ENCODE results near the gene CACNA1B. TPM values are rescaled to one million over a fixed set of nuclear protein-coding genes. Genes with fewer than 3 reads are reported as not detected.
"Not testable (repeated sequence)": the region's sequence is repeated elsewhere in the genome, so short reads cannot be mapped to it uniquely, and the experiment has no call there.

CACNA1B gene
- total RNA-seq, 2 donors from 2014 or later = 3.6 to 7.9 TPM

GRCh38 chr9:138132946-138133705 lies 255.5 kb downstream of the CACNA1B start:
- peaks cover 53% of the 10 kb centered on the region for H3K9me3 Mint-ChIP-seq
- DNase-seq; H3K27ac ChIP-seq (ENCODE audit: low read depth, low read length); H3K4me1 ChIP-seq (ENCODE audit: control insufficient read depth, insufficient read depth, low read length); H3K4me1 Mint-ChIP-seq; H3K9ac ChIP-seq (ENCODE audit: extremely low read depth, low read length, poor library complexity, severe bottlenecking); H3K27me3 ChIP-seq (ENCODE audit: control insufficient read depth, insufficient read depth, low read length, poor library complexity, severe bottlenecking); H3K4me3 ChIP-seq (ENCODE audit: low read length); H3K36me3 Mint-ChIP-seq (ENCODE audit: low read depth); H3K9me3 ChIP-seq (ENCODE audit: control insufficient read depth, low read length); H3K36me3 ChIP-seq (ENCODE audit: control insufficient read depth, insufficient read depth, low read length); H3K27me3 Mint-ChIP-seq (ENCODE audit: insufficient read depth): not testable (repeated sequence)
- peak overlapping the region; percentile 96 for H3K27ac Mint-ChIP-seq
- peak overlapping the region; percentile 24 for H3K4me3 Mint-ChIP-seq
- WGBS, 2 experiments (ENCODE audit: insufficient coverage in 1 of 2, insufficient read length in 1 of 2) = 82 to 91% methylated on average over 4 to 14 of the region's 15 CpGs

- not testable (repeated sequence) for H3K4me3 ChIP-seq (ENCODE audit: low read length); H3K27ac ChIP-seq (ENCODE audit: low read depth, low read length); H3K36me3 ChIP-seq (ENCODE audit: control insufficient read depth, insufficient read depth, low read length); H3K27me3 ChIP-seq (ENCODE audit: control insufficient read depth, insufficient read depth, low read length, poor library complexity, severe bottlenecking); H3K9me3 ChIP-seq (ENCODE audit: control insufficient read depth, low read length); H3K9ac ChIP-seq (ENCODE audit: extremely low read depth, low read length, poor library complexity, severe bottlenecking); H3K27ac Mint-ChIP-seq; H3K4me3 Mint-ChIP-seq; H3K4me1 ChIP-seq (ENCODE audit: control insufficient read depth, insufficient read depth, low read length); H3K27me3 Mint-ChIP-seq (ENCODE audit: insufficient read depth); DNase-seq; H3K36me3 Mint-ChIP-seq (ENCODE audit: low read depth); H3K4me1 Mint-ChIP-seq
- WGBS, 2 experiments (ENCODE audit: insufficient coverage in 1 of 2, insufficient read length in 1 of 2) = 84% methylated on average over 4 of the region's 4 CpGs; no CpG with 5 or more reads in 1 of the 2 experiments
- peaks cover 52% of the 10 kb centered on the region for H3K9me3 Mint-ChIP-seq
Measured at GRCh38 chr9:138134581-138134980, 257.0 kb downstream of the CACNA1B start.

- WGBS, 2 experiments (ENCODE audit: insufficient coverage in 1 of 2, insufficient read length in 1 of 2) = 88% methylated on average over 14 of the region's 14 CpGs; no CpG with 5 or more reads in 1 of the 2 experiments
- DNase-seq; H3K4me1 ChIP-seq (ENCODE audit: control insufficient read depth, insufficient read depth, low read length); H3K27ac ChIP-seq (ENCODE audit: low read depth, low read length); H3K4me1 Mint-ChIP-seq; H3K27ac Mint-ChIP-seq; H3K4me3 Mint-ChIP-seq; H3K27me3 ChIP-seq (ENCODE audit: control insufficient read depth, insufficient read depth, low read length, poor library complexity, severe bottlenecking); H3K36me3 Mint-ChIP-seq (ENCODE audit: low read depth); H3K27me3 Mint-ChIP-seq (ENCODE audit: insufficient read depth); H3K9ac ChIP-seq (ENCODE audit: extremely low read depth, low read length, poor library complexity, severe bottlenecking); H3K9me3 ChIP-seq (ENCODE audit: control insufficient read depth, low read length); H3K4me3 ChIP-seq (ENCODE audit: low read length); H3K36me3 ChIP-seq (ENCODE audit: control insufficient read depth, insufficient read depth, low read length): not testable (repeated sequence)
- H3K9me3 Mint-ChIP-seq = peaks cover 35% of the 10 kb centered on the region
Measured at GRCh38 chr9:138139096-138139495, 261.5 kb downstream of the CACNA1B start.

- not testable (repeated sequence) for H3K4me1 ChIP-seq (ENCODE audit: control insufficient read depth, insufficient read depth, low read length); H3K4me3 Mint-ChIP-seq; H3K27me3 ChIP-seq (ENCODE audit: control insufficient read depth, insufficient read depth, low read length, poor library complexity, severe bottlenecking); H3K27ac ChIP-seq (ENCODE audit: low read depth, low read length); H3K36me3 ChIP-seq (ENCODE audit: control insufficient read depth, insufficient read depth, low read length); H3K4me3 ChIP-seq (ENCODE audit: low read length); H3K9ac ChIP-seq (ENCODE audit: extremely low read depth, low read length, poor library complexity, severe bottlenecking); H3K27ac Mint-ChIP-seq; DNase-seq; H3K27me3 Mint-ChIP-seq (ENCODE audit: insufficient read depth); H3K36me3 Mint-ChIP-seq (ENCODE audit: low read depth); H3K4me1 Mint-ChIP-seq; H3K9me3 ChIP-seq (ENCODE audit: control insufficient read depth, low read length)
- peaks cover 27% of the 10 kb centered on the region for H3K9me3 Mint-ChIP-seq
- 85 to 87% methylated on average over 5 to 11 of the region's 15 CpGs for WGBS, 2 experiments (ENCODE audit: insufficient coverage in 1 of 2, insufficient read length in 1 of 2)
Measured at GRCh38 chr9:138140980-138141379, 263.4 kb downstream of the CACNA1B start.

GRCh38 chr9:138142528-138143244 lies 265.1 kb downstream of the CACNA1B start:
- not testable (repeated sequence) for H3K4me3 Mint-ChIP-seq; H3K9ac ChIP-seq (ENCODE audit: extremely low read depth, low read length, poor library complexity, severe bottlenecking); H3K27me3 Mint-ChIP-seq (ENCODE audit: insufficient read depth); H3K27ac ChIP-seq (ENCODE audit: low read depth, low read length); H3K4me1 Mint-ChIP-seq; H3K4me3 ChIP-seq (ENCODE audit: low read length); H3K9me3 ChIP-seq (ENCODE audit: control insufficient read depth, low read length); DNase-seq; H3K4me1 ChIP-seq (ENCODE audit: control insufficient read depth, insufficient read depth, low read length); H3K36me3 ChIP-seq (ENCODE audit: control insufficient read depth, insufficient read depth, low read length); H3K27me3 ChIP-seq (ENCODE audit: control insufficient read depth, insufficient read depth, low read length, poor library complexity, severe bottlenecking); H3K36me3 Mint-ChIP-seq (ENCODE audit: low read depth); H3K27ac Mint-ChIP-seq
- H3K9me3 Mint-ChIP-seq = peaks cover 23% of the 10 kb centered on the region
- 75% methylated on average over 11 of the region's 11 CpGs; no CpG with 5 or more reads in 1 of the 2 experiments for WGBS, 2 experiments (ENCODE audit: insufficient coverage in 1 of 2, insufficient read length in 1 of 2)

GRCh38 chr9:138143491-138143890 lies 265.9 kb downstream of the CACNA1B start:
- H3K4me3 Mint-ChIP-seq; H3K4me1 Mint-ChIP-seq; H3K4me3 ChIP-seq (ENCODE audit: low read length); DNase-seq; H3K27ac Mint-ChIP-seq; H3K36me3 Mint-ChIP-seq (ENCODE audit: low read depth); H3K27me3 Mint-ChIP-seq (ENCODE audit: insufficient read depth); H3K27ac ChIP-seq (ENCODE audit: low read depth, low read length); H3K9ac ChIP-seq (ENCODE audit: extremely low read depth, low read length, poor library complexity, severe bottlenecking); H3K27me3 ChIP-seq (ENCODE audit: control insufficient read depth, insufficient read depth, low read length, poor library complexity, severe bottlenecking); H3K9me3 ChIP-seq (ENCODE audit: control insufficient read depth, low read length); H3K36me3 ChIP-seq (ENCODE audit: control insufficient read depth, insufficient read depth, low read length); H3K4me1 ChIP-seq (ENCODE audit: control insufficient read depth, insufficient read depth, low read length): not testable (repeated sequence)
- WGBS, 2 experiments (ENCODE audit: insufficient coverage in 1 of 2, insufficient read length in 1 of 2) = 70 to 71% methylated on average over 4 to 7 of the region's 7 CpGs
- H3K9me3 Mint-ChIP-seq = peaks cover 24% of the 10 kb centered on the region

Measured in endodermal cell (in vitro differentiated cells).